HepG2 (cell line): ENCODE results near the gene MBD4. TPM values are rescaled to one million over a fixed set of nuclear protein-coding genes. Genes with fewer than 3 reads are reported as not detected.

ENCODE experiments used
- ATRX ChIP-seq: sonication (generic); formaldehyde crosslinking; IDR thresholded peaks from 2 replicates; pipeline ENCODE4 v1.4.0; 2020; ENCODE audit warnings: missing genetic modification reagents, borderline replicate concordance
- EED ChIP-seq: sonication (generic); formaldehyde crosslinking; IDR thresholded peaks from 2 replicates; pipeline ENCODE4 v1.5.0; 2020; ENCODE audit warnings: mild to moderate bottlenecking, missing genetic modification reagents
- ELF3 ChIP-seq: IDR thresholded peaks from 2 replicates; pipeline ENCODE4 v1.6.1; 2016; ENCODE audit warnings: missing genetic modification reagents, missing compliant biosample characterization
- KLF16 ChIP-seq, 2 experiments: sonication (generic) in 1 of 2; formaldehyde crosslinking in 1 of 2; IDR thresholded peaks; 2 replicates each; pipeline versions ENCODE4 v1.6.1 to v1.8.0; 2016 to 2023; ENCODE audit warnings: missing genetic modification reagents in 2 of 2, missing compliant biosample characterization in 1 of 2
- MAFG ChIP-seq: sonication (generic); formaldehyde crosslinking; IDR thresholded peaks from 2 replicates; pipeline ENCODE4 v1.5.1; 2020; ENCODE audit warnings: mild to moderate bottlenecking, missing genetic modification reagents
- MATR3 ChIP-seq: sonication (generic); formaldehyde crosslinking; IDR thresholded peaks from 2 replicates; pipeline ENCODE4 v1.4.0; 2020; ENCODE audit warnings: missing genetic modification reagents
- MEIS1 ChIP-seq: sonication (generic); formaldehyde crosslinking; IDR thresholded peaks from 2 replicates; pipeline ENCODE4 v1.9.0; 2021; ENCODE audit warnings: mild to moderate bottlenecking, missing genetic modification reagents, moderate library complexity, borderline replicate concordance
- MTF2 ChIP-seq: sonication (generic); formaldehyde crosslinking; IDR thresholded peaks from 2 replicates; pipeline ENCODE4 v1.5.0; 2020; ENCODE audit warnings: missing genetic modification reagents, borderline replicate concordance
- NCOA5 ChIP-seq: sonication (generic); formaldehyde crosslinking; IDR thresholded peaks from 2 replicates; pipeline ENCODE4 v1.4.0; 2020; ENCODE audit warnings: missing genetic modification reagents
- RARA ChIP-seq: IDR thresholded peaks from 2 replicates; pipeline ENCODE4 v1.6.1; 2016; ENCODE audit warnings: missing genetic modification reagents, missing compliant biosample characterization
- RFX3 ChIP-seq: IDR thresholded peaks from 2 replicates; pipeline ENCODE4 v1.6.1; 2016; ENCODE audit warnings: missing biosample characterization, missing genetic modification reagents
- RNF2 ChIP-seq: fragments of 450-650 bp; conservative IDR thresholded peaks from 2 replicates; pipeline ENCODE4 v1.6.1; 2016; ENCODE audit warnings: low read depth
- SKI ChIP-seq: fragments of 450-650 bp; IDR thresholded peaks from one replicate; pipeline ENCODE4 v1.6.1; 2018; ENCODE audit warnings: mild to moderate bottlenecking; ENCODE audit not compliant: partially characterized antibody
- SNRNP70 ChIP-seq: fragments of 200-400 bp; formaldehyde crosslinking; IDR thresholded peaks from 2 replicates; pipeline ENCODE4 v1.6.1; 2017; ENCODE audit warnings: mild to moderate bottlenecking, low read depth, low read length, moderate library complexity
- TBX2 ChIP-seq: sonication (generic); formaldehyde crosslinking; IDR thresholded peaks from 2 replicates; pipeline ENCODE4 v1.5.0; 2020; ENCODE audit warnings: missing genetic modification reagents, mild to moderate bottlenecking, borderline replicate concordance
- YEATS2 ChIP-seq: sonication (generic); formaldehyde crosslinking; IDR thresholded peaks from 2 replicates; pipeline ENCODE4 v1.4.0; 2020; ENCODE audit warnings: missing genetic modification reagents, borderline replicate concordance
- ZBTB21 ChIP-seq: sonication (generic); formaldehyde crosslinking; IDR thresholded peaks from 2 replicates; pipeline ENCODE4 v1.4.0; 2020; ENCODE audit warnings: missing genetic modification reagents
- ZKSCAN1 ChIP-seq: fragments of 150-350 bp; IDR thresholded peaks from 2 replicates; pipeline ENCODE4 v1.6.1; 2014; ENCODE audit warnings: low read length
- ZNF333 ChIP-seq: sonication (generic); formaldehyde crosslinking; IDR thresholded peaks from 2 replicates; pipeline ENCODE4 v1.4.0; 2020; ENCODE audit warnings: mild to moderate bottlenecking, missing genetic modification reagents, borderline replicate concordance
- ZNF34 ChIP-seq: sonication (generic); formaldehyde crosslinking; IDR thresholded peaks from 2 replicates; pipeline ENCODE4 v1.4.0; 2020; ENCODE audit warnings: mild to moderate bottlenecking, missing genetic modification reagents, borderline replicate concordance
- ZNF432 ChIP-seq: sonication (generic); formaldehyde crosslinking; IDR thresholded peaks from 2 replicates; pipeline ENCODE4 v1.5.0; 2020; ENCODE audit warnings: missing genetic modification reagents, mild to moderate bottlenecking, borderline replicate concordance
- ZNF460 ChIP-seq: sonication (generic); formaldehyde crosslinking; IDR thresholded peaks from 2 replicates; pipeline ENCODE4 v1.5.1; 2020; ENCODE audit warnings: missing genetic modification reagents, mild to moderate bottlenecking, borderline replicate concordance
- ZNF709 ChIP-seq: sonication (generic); formaldehyde crosslinking; IDR thresholded peaks from 2 replicates; pipeline ENCODE4 v1.5.0; 2020; ENCODE audit warnings: mild to moderate bottlenecking, missing genetic modification reagents
- ZNF720 ChIP-seq: sonication (generic); formaldehyde crosslinking; IDR thresholded peaks from 2 replicates; pipeline ENCODE4 v1.4.0; 2020; ENCODE audit warnings: missing genetic modification reagents
- ZNF777 ChIP-seq: sonication (generic); formaldehyde crosslinking; IDR thresholded peaks from 2 replicates; pipeline ENCODE4 v1.4.0; 2020; ENCODE audit warnings: missing genetic modification reagents
- ZNF816 ChIP-seq: sonication (generic); formaldehyde crosslinking; IDR thresholded peaks from 2 replicates; pipeline ENCODE4 v1.8.0; 2022; ENCODE audit warnings: missing genetic modification reagents, mild to moderate bottlenecking, borderline replicate concordance
- polyA plus RNA-seq, 8 experiments: library from polyadenylated mRNA; depleted of rRNA in 3 of 8; stranded (reverse) in 7 of 8; unstranded in 1 of 8; fragments of >200 nt; fragmentation: Illumina TruSeq in 4 of 8; extraction: Trizol in 4 of 8; gene quantifications; 2 replicates each; pipeline versions ENCODE4 v1.2.1 to v1.2.3, GENCODE V29; 2011 to 2016; ENCODE audit warnings: low read depth in 4 of 8, missing spikeins in 1 of 8, mixed read lengths in 1 of 8; ENCODE audit not compliant: insufficient read depth in 1 of 8
- total RNA-seq, 5 experiments: library from RNA; depleted of rRNA; stranded (reverse); fragments of >200 nt; fragmentation: Illumina TruSeq; extraction: Trizol; gene quantifications; 2 replicates each; pipeline ENCODE4 v1.2.3, GENCODE V29; 2016; ENCODE audit warnings: low read depth in 1 of 5
- TF ChIP-seq, protein P1 (sequence below): sonication (generic); formaldehyde crosslinking; IDR thresholded peaks from 2 replicates; pipeline ENCODE4 v1.5.0; 2020; ENCODE audit warnings: mild to moderate bottlenecking, missing genetic modification reagents
- TF ChIP-seq, protein P2 (sequence below): sonication (generic); formaldehyde crosslinking; IDR thresholded peaks from 2 replicates; pipeline ENCODE4 v1.8.0; 2022; ENCODE audit warnings: low read depth, missing genetic modification reagents

Gene MBD4
- total and polyA plus RNA-seq, 2 of the 13 experiments (the other 11 are each of a cell fraction or from before 2014, with no cell fraction given), result 14.9 to 25.3 TPM

DNA sequence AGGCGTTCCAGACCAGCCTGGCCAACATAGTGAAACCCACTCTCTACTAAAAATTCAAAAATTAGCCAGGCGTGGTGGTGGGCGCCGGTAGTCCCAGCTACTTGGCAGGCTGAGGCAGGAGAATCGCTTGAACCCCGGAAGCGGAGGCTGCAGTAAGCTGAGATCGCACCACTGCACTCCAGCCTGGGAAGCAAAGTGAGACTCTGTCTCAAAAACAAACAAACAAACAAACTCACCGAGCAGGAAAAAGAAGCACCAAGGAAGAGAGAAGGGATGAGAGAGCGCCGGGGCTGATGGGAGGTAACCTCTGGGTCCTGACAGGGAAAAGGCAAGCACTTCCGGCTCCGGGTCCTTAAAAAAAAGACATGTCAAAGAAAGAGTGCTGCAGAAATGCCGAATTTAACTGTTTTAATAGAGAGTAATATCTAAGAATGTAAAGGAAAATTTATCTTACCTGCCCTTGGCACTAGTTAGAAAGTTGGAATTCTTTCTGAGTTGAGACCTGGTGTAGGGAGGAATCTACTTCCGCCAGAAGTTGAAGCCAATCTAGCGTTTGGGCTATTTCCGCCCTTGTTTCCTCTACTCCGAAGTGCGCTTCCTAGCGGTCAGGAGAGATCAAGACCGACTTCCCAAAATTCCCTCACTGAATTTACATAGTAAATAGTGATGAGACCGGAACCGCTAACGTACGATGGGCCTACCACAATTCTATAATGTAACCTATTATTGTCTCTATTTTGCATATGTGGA, 40.4 kb downstream of the MBD4 start (continued):
- TF ChIP-seq, protein P1, sequence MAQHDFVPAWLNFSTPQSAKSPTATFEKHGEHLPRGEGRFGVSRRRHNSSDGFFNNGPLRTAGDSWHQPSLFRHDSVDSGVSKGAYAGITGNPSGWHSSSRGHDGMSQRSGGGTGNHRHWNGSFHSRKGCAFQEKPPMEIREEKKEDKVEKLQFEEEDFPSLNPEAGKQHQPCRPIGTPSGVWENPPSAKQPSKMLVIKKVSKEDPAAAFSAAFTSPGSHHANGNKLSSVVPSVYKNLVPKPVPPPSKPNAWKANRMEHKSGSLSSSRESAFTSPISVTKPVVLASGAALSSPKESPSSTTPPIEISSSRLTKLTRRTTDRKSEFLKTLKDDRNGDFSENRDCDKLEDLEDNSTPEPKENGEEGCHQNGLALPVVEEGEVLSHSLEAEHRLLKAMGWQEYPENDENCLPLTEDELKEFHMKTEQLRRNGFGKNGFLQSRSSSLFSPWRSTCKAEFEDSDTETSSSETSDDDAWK (CRISPR knock-in tag), result no peak
- TF ChIP-seq EED (CRISPR knock-in tag) (no peak), ZNF720 (CRISPR knock-in tag) (no peak), NCOA5 (CRISPR knock-in tag) (no peak), RARA (CRISPR knock-in tag) (0 out of 2 replicates have a peak, but pooled peaks have one; percentile 5), ZNF432 (no peak), YEATS2 (peak; percentile 85; the same call in 1 of the 2 replicates), SNRNP70 (no peak), ZKSCAN1 (no peak), ZNF333 (no peak), RNF2 (no peak), ELF3 (peak; percentile 82; the same call in 1 of the 2 replicates), TBX2 (CRISPR knock-in tag) (peak; percentile 42), ZBTB21 (CRISPR knock-in tag) (no peak), MAFG (CRISPR knock-in tag) (no peak), SKI (no peak), ATRX (no peak), MATR3 (no peak), MTF2 (no peak), ZNF34 (CRISPR knock-in tag) (no peak), KLF16 (CRISPR knock-in tag; IDR thresholded peaks at IDR 0.05) (no peak), ZNF460 (no peak), MEIS1 (CRISPR knock-in tag) (no peak), ZNF777 (CRISPR knock-in tag) (no peak), ZNF709 (CRISPR knock-in tag) (no peak), ZNF816 (CRISPR knock-in tag) (no peak), RFX3 (no peak)
- TF ChIP-seq, protein P2, sequence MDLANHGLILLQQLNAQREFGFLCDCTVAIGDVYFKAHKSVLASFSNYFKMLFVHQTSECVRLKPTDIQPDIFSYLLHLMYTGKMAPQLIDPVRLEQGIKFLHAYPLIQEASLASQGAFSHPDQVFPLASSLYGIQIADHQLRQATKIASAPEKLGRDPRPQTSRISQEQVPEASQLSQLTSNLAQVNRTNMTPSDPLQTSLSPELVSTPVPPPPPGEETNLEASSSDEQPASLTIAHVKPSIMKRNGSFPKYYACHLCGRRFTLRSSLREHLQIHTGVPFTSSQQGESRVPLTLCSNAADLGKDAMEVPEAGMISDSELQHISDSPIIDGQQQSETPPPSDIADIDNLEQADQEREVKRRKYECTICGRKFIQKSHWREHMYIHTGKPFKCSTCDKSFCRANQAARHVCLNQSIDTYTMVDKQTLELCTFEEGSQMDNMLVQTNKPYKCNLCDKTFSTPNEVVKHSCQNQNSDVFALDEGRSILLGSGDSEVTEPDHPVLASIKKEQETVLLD (CRISPR knock-in tag), result no peak
